HepG2 (cell line): ENCODE data around the gene NFATC1. TPM values are rescaled to one million over a fixed set of nuclear protein-coding genes. Genes with fewer than 3 reads are reported as not detected.
"Not testable (repeated sequence)": the region's sequence is repeated elsewhere in the genome, so short reads cannot be mapped to it uniquely, and the experiment has no call there.

Experiments
- ATAC-seq: fragments of 200-7000 bp; cut with Tn5 transposase; 3 replicates; pipeline ENCODE4 v1.9.1; 2020; ENCODE audit warnings: mild to moderate bottlenecking, moderate library complexity
- BruUV-seq: library from RNA; stranded (reverse); fragments of 400-500 nt; replicated peaks from 2 replicates; lab custom pipeline; 2021; lab: Mats Ljungman, UMichigan
- CTCF ChIA-PET: fragments of 300-600 bp; formaldehyde crosslinking; extraction: SDS; loops from one replicate; lab custom pipeline; 2021; ENCODE audit warnings: low total read pairs, inconsistent platforms, low intra/inter-chr PET ratio; lab: Yijun Ruan, JAX
- POLR2A ChIA-PET: fragments of 350-600 bp; sonication (Branson Sonifier 250); formaldehyde crosslinking; loops from one replicate; lab custom pipeline; 2020; ENCODE audit warnings: antibody characterized with exemption, inconsistent platforms; lab: Yijun Ruan, JAX
- DNase-seq: peaks from one replicate; pipeline ENCODE4 v3.0.0-alpha.2; 2015; ENCODE audit warnings: low spot score
- FAIRE-seq: peaks from 3 replicates; lab custom pipeline; 2011; peaks lifted over from hg19 to GRCh38; lab: Jason Lieb, UNC
- H2AFZ ChIP-seq: one replicate; pipeline ENCODE4 v1.6.1; 2011; ENCODE audit warnings: low read length, inconsistent platforms
- H3K27ac ChIP-seq: fragments of 300-600 bp; 3 replicates; pipeline ENCODE4 v1.8.0; 2011; ENCODE audit warnings: mixed run types, mild to moderate bottlenecking, mixed read lengths, low read length, inconsistent platforms; ENCODE audit not compliant: insufficient read depth; ENCODE audit errors: extremely low read length
- H3K27me3 ChIP-seq, 2 experiments: fragments of 200-600 bp in 1 of 2; 2 replicates in 1 of 2; 3 replicates in 1 of 2; pipeline versions ENCODE4 v1.6.0 to v1.8.0; 2011; ENCODE audit warnings: low read length in 2 of 2, mild to moderate bottlenecking in 2 of 2, moderate library complexity in 2 of 2, inconsistent platforms in 1 of 2; ENCODE audit not compliant: insufficient read depth in 2 of 2, control insufficient read depth in 1 of 2
- H3K36me3 ChIP-seq, 2 experiments: fragments of 200-600 bp in 1 of 2; replicated peaks in 1 of 2; 2 replicates in 1 of 2; 3 replicates in 1 of 2; pipeline versions ENCODE4 v1.5.1 to v1.8.0; 2011; ENCODE audit warnings: low read length in 2 of 2, inconsistent platforms in 1 of 2; ENCODE audit not compliant: insufficient read depth in 2 of 2, control insufficient read depth in 1 of 2
- H3K4me1 ChIP-seq: 2 replicates; pipeline ENCODE4 v1.5.1; 2012; ENCODE audit warnings: low read length, inconsistent platforms; ENCODE audit not compliant: insufficient read depth
- H3K4me2 ChIP-seq: 2 replicates; pipeline ENCODE4 v1.6.0; 2011; ENCODE audit warnings: low read depth, low read length, inconsistent platforms
- H3K4me3 ChIP-seq, 3 experiments: fragments of 200-600 bp in 1 of 3; sonication (generic), shearing (Covaris generic) in 1 of 3; replicated peaks in 1 of 3; 2 replicates each; pipeline ENCODE4 v1.5.1; 2011 to 2016; ENCODE audit warnings: low read length in 3 of 3, inconsistent platforms in 2 of 3, low read depth in 2 of 3, mild to moderate bottlenecking in 2 of 3, control low read depth in 1 of 3, mixed read lengths in 1 of 3; ENCODE audit not compliant: insufficient read depth in 1 of 3
- H3K79me2 ChIP-seq: one replicate; pipeline ENCODE4 v1.6.1; 2011; ENCODE audit warnings: low read length, inconsistent platforms; ENCODE audit not compliant: insufficient read depth
- H3K9ac ChIP-seq: 2 replicates; pipeline ENCODE4 v1.6.0; 2011; ENCODE audit warnings: mild to moderate bottlenecking, low read depth, low read length, inconsistent platforms; ENCODE audit not compliant: insufficient read depth
- H3K9me3 ChIP-seq: 2 replicates; pipeline ENCODE4 v1.5.1; 2012; ENCODE audit warnings: mild to moderate bottlenecking, low read length
- H4K20me1 ChIP-seq: 2 replicates; pipeline ENCODE4 v1.6.0; 2011; ENCODE audit warnings: inconsistent platforms, mild to moderate bottlenecking, low read length, moderate library complexity; ENCODE audit not compliant: insufficient read depth
- WGBS: methylation state at CpG from one replicate; pipeline ENCODE4 v1.1.6; 2017; ENCODE audit warnings: low lambda C conversion rate; 5-methylcytosine and 5-hydroxymethylcytosine counted together
- in situ Hi-C: cut with HindIII; loops from 2 replicates; pipeline ENCODE4 v1.10.0; 2017; ENCODE audit warnings: low pct_unique_long_range_greater_than_20kb; ENCODE audit not compliant: extremely low pct_ligation_motif_present
- intact Hi-C: fragments of 100-400 bp; cut with micrococcal nuclease; formaldehyde crosslinking; loops from one replicate; pipeline ENCODE4 v1.10.0; 2022; ENCODE audit not compliant: unreplicated experiment
- polyA plus RNA-seq, 8 experiments: library from polyadenylated mRNA; depleted of rRNA in 3 of 8; stranded (reverse) in 7 of 8; unstranded in 1 of 8; fragments of >200 nt; fragmentation: Illumina TruSeq in 4 of 8; extraction: Trizol in 4 of 8; gene quantifications; 2 replicates each; pipeline versions ENCODE4 v1.2.1 to v1.2.3, GENCODE V29; 2011 to 2016; ENCODE audit warnings: low read depth in 4 of 8, missing spikeins in 1 of 8, mixed read lengths in 1 of 8; ENCODE audit not compliant: insufficient read depth in 1 of 8
- total RNA-seq, 5 experiments: library from RNA; depleted of rRNA; stranded (reverse); fragments of >200 nt; fragmentation: Illumina TruSeq; extraction: Trizol; gene quantifications; 2 replicates each; pipeline ENCODE4 v1.2.3, GENCODE V29; 2016; ENCODE audit warnings: low read depth in 1 of 5

The NFATC1 gene
- total and polyA plus RNA-seq, 2 of the 13 experiments (the other 11 are each of a cell fraction or from before 2014, with no cell fraction given): not detected

DNA sequence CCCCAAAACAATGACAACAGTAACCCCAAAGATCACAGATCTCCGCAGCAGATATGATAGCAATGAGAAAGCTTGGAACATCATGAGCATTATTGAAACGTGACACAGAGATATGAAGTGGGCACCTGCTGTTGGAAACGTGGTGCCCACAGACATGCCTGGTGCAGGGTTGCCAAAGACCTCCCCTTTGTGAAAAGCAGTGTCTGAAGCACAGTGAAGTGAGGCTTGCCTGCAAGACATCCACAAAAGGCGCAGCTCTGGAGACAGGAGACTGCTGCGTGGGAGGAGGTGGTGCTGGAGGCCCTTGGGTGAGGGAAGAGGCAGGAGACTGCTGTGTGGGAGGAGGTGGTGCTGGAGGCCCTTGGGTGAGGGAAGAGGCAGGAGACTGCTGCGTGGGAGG is 108.8 kb downstream of the NFATC1 start:
- ATAC-seq, H3K4me1 ChIP-seq, BruUV-seq, H3K36me3 ChIP-seq, FAIRE-seq, POLR2A ChIA-PET, H3K79me2 ChIP-seq, H3K9ac ChIP-seq, H3K4me3 ChIP-seq, in situ Hi-C loops, intact Hi-C loops, H2AFZ ChIP-seq, H4K20me1 ChIP-seq, CTCF ChIA-PET, H3K27ac ChIP-seq, H3K4me2 ChIP-seq, H3K9me3 ChIP-seq, DNase-seq: not testable (repeated sequence)
- H3K27me3 ChIP-seq: peaks cover 9 to 48% of the 10 kb centered on the region in 2 experiments; a peak in 4 of 5 replicates
- WGBS: 0% methylated on average over 6 of the region's 6 CpGs

DNA sequence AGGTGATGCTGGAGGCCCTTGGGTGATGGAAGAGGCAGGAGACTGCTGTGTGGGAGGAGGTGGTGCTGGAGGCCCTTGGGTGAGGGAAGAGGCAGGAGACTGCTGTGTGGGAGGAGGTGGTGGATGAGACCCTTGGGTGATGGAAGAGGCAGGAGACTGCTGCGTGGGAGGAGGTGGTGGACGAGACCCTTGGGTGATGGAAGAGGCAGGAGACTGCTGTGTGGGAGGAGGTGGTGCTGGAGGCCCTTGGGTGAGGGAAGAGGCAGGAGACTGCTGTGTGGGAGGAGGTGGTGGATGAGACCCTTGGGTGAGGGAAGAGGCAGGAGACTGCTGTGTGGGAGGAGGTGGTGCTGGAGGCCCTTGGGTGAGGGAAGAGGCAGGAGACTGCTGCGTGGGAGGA is 109.7 kb downstream of the NFATC1 start:
- BruUV-seq, ATAC-seq, POLR2A ChIA-PET: not testable (repeated sequence)

More for the DNA sequence above, 109.7 kb downstream of the NFATC1 start:
- H3K4me1 ChIP-seq, H3K79me2 ChIP-seq, H3K9me3 ChIP-seq, intact Hi-C loops, H3K36me3 ChIP-seq, DNase-seq, H3K4me3 ChIP-seq, CTCF ChIA-PET, H3K9ac ChIP-seq, H4K20me1 ChIP-seq, in situ Hi-C loops, FAIRE-seq, H3K4me2 ChIP-seq, H2AFZ ChIP-seq, H3K27ac ChIP-seq: not testable (repeated sequence)
- peaks cover 12 to 57% of the 10 kb centered on the region in 2 experiments; a peak in 4 of 5 replicates for H3K27me3 ChIP-seq
- WGBS: 2% methylated on average over 3 of the region's 3 CpGs
